GM12865 (cell line): ENCODE results near the gene GALNTL6.

Source experiments
- DNase-seq: peaks from one replicate; pipeline ENCODE4 v3.0.0; 2010; ENCODE audit warnings: low read depth
- H3K4me3 ChIP-seq: 2 replicates; pipeline ENCODE4 v1.5.1; 2011; ENCODE audit warnings: mild to moderate bottlenecking, low read depth, low read length, control low read depth
- CTCF ChIP-seq: IDR thresholded peaks from 2 replicates; pipeline ENCODE4 v1.5.1; 2011; ENCODE audit warnings: low read length, control low read depth, low read depth, inconsistent platforms; ENCODE audit not compliant: insufficient read depth; ENCODE audit errors: missing control alignments

GALNTL6 gene

GRCh38 chr4:172009446-172010230, 196.4 kb downstream of the GALNTL6 start:
- DNase-seq = no peak
- no peak overlapping the region for H3K4me3 ChIP-seq
- no peak for TF ChIP-seq CTCF

DNA sequence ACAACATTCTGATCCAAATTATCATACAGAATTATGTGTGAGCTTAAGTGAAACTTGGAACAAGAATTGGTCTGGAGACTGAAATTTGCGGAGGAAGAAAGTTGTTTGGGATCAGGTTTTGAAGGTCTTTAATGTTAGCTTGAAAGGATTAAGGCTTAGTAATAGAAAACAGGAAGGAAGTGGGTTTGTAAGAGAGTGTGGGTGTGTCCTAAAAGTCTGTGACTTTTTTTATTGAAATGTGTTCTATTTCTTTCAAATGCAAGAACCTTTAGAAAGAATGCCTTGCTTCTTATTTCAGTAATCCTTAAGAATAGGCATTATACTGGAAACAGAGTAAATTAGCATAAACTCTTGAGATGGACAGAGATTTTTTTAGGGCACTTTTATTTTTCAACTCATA, 198.0 kb downstream of the GALNTL6 start:
- no peak overlapping the region for H3K4me3 ChIP-seq
- no peak for TF ChIP-seq CTCF
- no peak for DNase-seq

- DNase-seq = no peak
- no peak overlapping the region for H3K4me3 ChIP-seq
- TF ChIP-seq CTCF = no peak
Observed at GRCh38 chr4:172018358-172018757, 205.2 kb downstream of the GALNTL6 start.

- no peak for TF ChIP-seq CTCF
- H3K4me3 ChIP-seq = no peak overlapping the region
- DNase-seq = no peak
Observed at GRCh38 chr4:172035562-172035961, 222.4 kb downstream of the GALNTL6 start.

GRCh38 chr4:172040766-172041165, 227.6 kb downstream of the GALNTL6 start:
- no peak for DNase-seq
- H3K4me3 ChIP-seq = no peak overlapping the region
- TF ChIP-seq CTCF = no peak

DNA sequence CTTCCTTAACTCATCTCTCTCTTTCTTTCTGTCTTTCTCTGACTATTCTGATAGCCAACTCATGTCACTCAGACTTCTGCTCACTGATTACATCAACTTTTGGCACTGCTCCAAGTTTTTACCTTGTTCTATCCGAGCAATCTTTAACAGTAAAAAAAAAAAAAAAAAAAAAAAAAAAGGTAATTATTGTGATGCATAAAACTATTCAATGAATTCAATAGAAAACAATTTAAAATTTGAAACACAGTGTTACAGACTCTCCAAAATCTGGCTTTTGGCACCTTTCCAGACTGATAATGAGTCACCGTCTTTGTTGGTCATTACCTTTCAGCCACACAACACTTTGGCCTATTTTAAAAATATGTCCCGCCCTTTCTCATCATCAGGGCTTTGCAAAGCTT, 229.5 kb downstream of the GALNTL6 start:
- DNase-seq = peak; percentile 4
- TF ChIP-seq CTCF = no peak
- no peak overlapping the region for H3K4me3 ChIP-seq

DNA sequence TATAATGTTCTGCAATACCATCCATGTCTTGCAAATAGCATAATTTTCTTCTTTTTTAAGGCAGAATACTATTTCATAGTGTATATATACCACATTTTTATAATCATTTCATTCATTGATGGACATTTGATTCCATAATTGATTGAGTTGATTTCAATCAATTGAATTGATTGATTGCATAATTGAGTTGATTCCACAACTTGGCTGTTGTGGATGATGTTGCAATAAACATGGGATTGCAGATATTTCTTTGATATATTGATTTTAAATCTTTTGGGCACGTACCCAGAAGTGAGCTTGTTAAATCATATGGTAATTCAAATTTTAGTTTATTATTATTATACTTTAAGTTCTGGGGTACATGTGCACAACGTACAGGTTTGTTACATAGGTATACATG, 232.8 kb downstream of the GALNTL6 start:
- H3K4me3 ChIP-seq = no peak overlapping the region
- no peak for TF ChIP-seq CTCF

More for the DNA sequence above, 232.8 kb downstream of the GALNTL6 start:
- DNase-seq = no peak
